Fibroblast of skin of left quadriceps (primary cell): ENCODE measurements around the gene CEP70.
A peak's percentile ranks its signal among the peaks of the same experiment; 100 is the strongest.
"Not testable (repeated sequence)": the region's sequence is repeated elsewhere in the genome, so short reads cannot be mapped to it uniquely, and the experiment has no call there.

Source experiments
- DNase-seq, 2 experiments: peaks; one replicate each; pipeline ENCODE4 v3.0.0-alpha.2; 2013; ENCODE audit warnings: low read depth in 2 of 2

Gene CEP70

GRCh38 chr3:138513090-138513843 is 80.8 kb downstream of the CEP70 start:
- DNase-seq, result no peak

DNA sequence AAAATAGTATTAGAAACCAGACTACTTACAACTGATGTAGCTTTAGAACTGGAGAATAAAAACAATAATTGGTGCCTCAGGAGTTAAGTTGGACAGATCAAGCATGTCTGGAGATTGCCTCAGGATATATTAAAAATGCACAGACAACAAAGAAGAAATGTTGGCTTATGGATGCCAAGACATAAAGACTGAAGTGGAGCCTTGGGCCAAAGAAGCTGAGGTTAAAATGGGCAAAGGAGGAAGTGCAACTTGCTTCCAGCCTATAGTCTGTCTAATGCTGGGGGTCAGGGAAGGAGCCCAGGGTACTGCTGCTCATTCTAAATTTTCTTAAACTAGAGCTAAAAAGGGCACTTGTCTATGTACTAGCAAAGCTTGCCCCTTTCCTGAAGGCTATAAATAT is 82.1 kb downstream of the CEP70 start:
- DNase-seq, result no peak

DNA sequence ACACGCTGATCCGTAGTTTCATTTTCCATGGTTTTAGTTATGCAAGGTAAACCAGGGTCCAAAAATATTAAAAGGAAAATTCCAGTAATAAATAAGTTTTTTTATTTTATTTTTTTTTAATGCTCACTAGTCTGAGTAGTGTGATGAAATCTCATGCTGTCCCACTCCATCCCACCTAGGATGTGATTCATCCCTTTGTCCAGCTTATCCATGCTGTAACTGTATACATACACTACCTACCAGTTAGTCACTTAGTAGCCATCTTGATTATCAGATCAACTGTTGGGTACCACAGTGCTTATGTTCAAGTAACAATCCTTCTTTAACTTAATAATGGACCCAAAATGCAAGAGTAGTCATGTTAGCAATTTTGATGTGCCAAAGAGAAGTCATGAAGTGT is 84.5 kb downstream of the CEP70 start:
- no peak for DNase-seq

- no peak for DNase-seq
Observed at GRCh38 chr3:138507524-138507923, 86.5 kb downstream of the CEP70 start.

DNA sequence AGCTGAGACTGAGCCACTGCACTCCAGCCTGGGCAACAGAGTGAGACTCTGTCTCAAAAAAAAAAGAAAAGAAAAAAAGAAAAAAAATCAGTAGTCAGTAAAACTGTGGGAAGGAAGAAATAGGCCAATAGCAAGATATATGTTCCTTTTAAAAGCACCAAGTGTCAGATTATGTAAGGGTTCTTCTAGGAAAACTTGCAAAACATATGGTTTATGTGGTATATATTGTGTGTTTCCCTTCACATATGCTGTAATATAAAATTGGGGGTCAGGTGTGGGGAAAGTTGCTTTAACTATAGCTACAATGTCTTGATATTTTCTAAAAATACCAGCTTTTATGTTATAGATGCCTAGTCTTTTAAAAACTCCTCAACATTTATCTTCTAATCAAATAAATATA is 95.1 kb downstream of the CEP70 start:
- no peak for DNase-seq

DNA sequence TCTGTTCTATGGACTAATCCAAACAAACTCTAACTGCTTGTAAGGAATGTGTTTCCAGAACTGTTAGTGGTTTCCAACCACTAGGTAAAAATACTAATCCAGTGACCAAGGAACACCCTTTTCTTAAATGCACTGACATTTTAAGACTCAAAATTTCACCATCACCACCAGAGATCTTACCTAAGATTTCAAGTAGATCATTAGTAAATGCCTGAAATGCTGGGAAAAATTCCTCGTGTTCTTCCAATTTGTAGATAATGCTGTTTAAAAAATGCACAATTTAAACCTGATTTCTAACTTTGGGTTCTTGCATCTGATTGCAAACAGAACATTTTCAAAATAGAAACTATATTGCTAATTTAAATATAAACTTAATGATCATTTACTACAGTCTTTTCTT is 96.2 kb downstream of the CEP70 start:
- DNase-seq, result no peak

GRCh38 chr3:138497021-138497420 is 97.0 kb downstream of the CEP70 start:
- no peak for DNase-seq

DNA sequence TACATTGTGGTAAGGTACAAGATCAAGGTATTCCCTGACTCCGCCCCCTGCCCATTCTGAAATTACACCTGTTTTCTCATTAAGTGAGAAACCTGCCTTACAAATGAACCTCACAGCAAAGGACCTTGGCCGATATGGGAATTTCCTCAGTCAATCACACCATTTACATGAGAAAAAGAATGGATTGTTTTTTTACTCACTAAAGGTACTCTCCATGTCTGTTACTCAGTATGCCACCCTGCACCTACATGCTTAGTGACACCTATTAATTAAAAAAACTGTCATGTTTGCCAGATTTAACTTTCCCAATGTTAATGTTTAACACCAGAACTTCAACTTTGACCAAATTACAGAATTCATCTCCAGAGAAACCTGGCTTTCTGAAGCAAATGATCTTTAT is 97.6 kb downstream of the CEP70 start:
- no peak for DNase-seq

DNA sequence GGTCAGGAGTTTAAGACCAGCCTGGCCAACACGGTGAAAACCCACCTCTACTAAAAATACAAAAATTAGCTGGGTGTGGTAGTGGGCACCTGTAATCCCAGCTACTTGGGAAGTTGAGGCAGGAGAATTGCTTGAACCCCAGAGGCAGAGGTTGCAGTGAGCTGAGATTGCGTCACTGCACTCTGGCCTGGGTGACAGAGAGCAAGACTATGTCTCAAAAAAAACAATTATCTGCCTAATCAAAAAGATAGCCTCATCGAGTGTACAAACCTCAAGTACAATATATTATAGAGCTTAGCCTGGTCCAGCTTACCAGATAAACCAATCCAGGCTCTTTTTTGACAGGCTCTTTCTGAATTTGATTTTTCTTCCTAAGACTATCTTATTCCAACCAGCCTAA is 98.4 kb downstream of the CEP70 start:
- DNase-seq, result not testable (repeated sequence)

GRCh38 chr3:138494607-138494929 is 99.5 kb downstream of the CEP70 start:
- no peak for DNase-seq

GRCh38 chr3:138493804-138494606 is 100.1 kb downstream of the CEP70 start:
- peak; percentile 51 to 52 for DNase-seq

GRCh38 chr3:138492980-138493675 is 100.9 kb downstream of the CEP70 start:
- no peak for DNase-seq

GRCh38 chr3:138491971-138492370 is 102.1 kb downstream of the CEP70 start:
- no peak for DNase-seq

DNA sequence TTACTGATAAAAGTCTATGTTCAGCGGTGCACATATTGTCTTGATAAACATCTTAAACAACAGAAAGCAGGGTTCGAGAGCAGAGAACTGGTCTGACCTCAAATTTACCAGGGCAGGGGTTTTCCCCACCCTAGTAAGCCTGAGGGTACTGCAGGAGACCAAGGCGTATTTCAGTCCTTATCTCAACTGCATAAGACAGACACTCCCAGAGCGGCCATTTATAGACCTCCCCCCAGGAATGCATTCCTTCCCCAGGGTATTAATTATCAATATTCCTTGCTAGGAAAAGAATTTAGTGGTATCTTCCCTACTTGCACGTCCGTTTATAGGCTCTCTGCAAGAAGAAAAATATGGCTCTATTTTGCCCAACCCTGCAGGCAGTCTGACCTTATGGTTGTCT is 107.5 kb downstream of the CEP70 start:
- not testable (repeated sequence) for DNase-seq

DNA sequence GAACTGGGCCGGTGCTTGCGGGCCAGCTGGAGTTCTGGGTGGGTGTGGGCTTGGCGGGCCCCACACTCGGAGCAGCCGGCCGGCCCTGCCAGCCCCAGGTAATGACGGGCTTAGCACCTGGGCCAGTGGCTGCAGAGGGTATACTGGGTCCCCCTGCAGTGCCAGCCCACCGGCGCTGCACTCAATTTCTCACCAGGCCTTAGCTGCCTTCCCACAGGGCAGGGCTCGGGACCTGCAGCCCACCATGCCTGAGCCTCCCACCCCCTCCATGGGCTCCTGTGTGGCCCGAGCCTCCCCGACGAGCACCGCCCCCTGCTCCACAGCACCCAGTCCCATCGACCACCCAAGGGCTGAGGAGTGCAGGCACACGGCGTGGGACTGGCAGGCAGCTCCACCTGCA is 109.4 kb downstream of the CEP70 start:
- not testable (repeated sequence) for DNase-seq

DNA sequence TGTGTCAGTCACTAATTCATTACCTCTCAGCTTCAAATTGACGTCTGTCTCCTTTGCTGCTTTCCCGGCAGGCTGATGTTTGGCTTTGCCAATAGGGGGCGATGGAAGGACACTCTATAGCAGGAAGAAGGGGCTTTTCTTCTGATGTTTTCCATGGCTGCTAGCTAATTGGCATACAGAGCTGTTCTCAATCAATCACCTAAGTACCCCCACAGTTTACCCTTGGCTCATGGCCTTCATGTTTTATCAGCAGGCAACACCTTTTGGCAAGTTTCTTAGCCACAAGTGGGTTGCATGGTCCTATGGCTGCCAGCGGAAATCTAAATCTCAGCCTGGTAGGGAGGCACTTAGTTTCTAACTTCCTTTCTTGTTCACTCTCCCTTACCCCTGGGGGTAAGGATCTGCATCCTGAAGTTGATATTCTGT is 114.6 kb downstream of the CEP70 start:
- DNase-seq, result peak in 1 of 2 experiments; percentile 4

GRCh38 chr3:138477801-138478200 is 116.3 kb downstream of the CEP70 start:
- no peak for DNase-seq

GRCh38 chr3:138477120-138477519 is 116.9 kb downstream of the CEP70 start:
- DNase-seq, result no peak

- DNase-seq, result no peak
Observed at GRCh38 chr3:138476526-138476925, 117.5 kb downstream of the CEP70 start.

GRCh38 chr3:138474163-138474562 is 119.9 kb downstream of the CEP70 start:
- no peak for DNase-seq

DNA sequence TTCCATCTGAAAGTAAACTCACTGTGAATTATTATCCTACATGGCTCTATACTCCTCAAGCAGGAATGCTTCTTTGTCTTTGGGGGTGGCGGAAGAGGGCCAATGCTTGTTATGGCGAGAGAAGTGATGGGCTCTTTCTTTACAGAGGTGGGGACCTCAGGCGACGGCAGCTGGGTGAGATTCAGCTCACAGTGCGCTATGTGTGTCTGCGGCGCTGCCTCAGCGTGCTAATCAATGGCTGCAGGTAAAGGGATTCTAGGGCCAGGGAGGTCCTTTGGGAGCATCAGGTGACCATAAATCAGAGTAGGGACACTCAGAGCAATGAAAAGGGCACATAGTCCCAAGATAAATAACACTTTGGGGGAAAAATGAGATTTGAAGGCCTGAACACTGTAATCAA is 120.7 kb downstream of the CEP70 start:
- DNase-seq, result no peak

GRCh38 chr3:138472141-138472825 is 121.8 kb downstream of the CEP70 start:
- DNase-seq, result no peak
